ENCODE data around the gene DSE.

GRCh38 chr6:116426551-116426950, 55.8 kb downstream of the DSE start:
- no peak for TF ChIP-seq CTCF (IDR thresholded peaks at IDR 0.05; ENCODE audit: poor library complexity, severe bottlenecking)
- no peak for TF ChIP-seq REST (IDR thresholded peaks at IDR 0.05; ENCODE audit: borderline replicate concordance)
- TF ChIP-seq TAF1 (IDR thresholded peaks at IDR 0.05; ENCODE audit: low read depth) = no peak
- no peak for TF ChIP-seq EP300 (conservative IDR thresholded peaks at IDR 0.05; ENCODE audit: poor library complexity, severe bottlenecking)
- TF ChIP-seq EZH2 (IDR thresholded peaks at IDR 0.05; ENCODE audit: borderline replicate concordance, insufficient read depth, low read length, poor library complexity, severe bottlenecking) = no peak
- TF ChIP-seq POLR2AphosphoS5 (IDR thresholded peaks at IDR 0.05) = no peak
- TF ChIP-seq RAD21 (conservative IDR thresholded peaks at IDR 0.05) = no peak
- no peak for TF ChIP-seq MXI1 (conservative IDR thresholded peaks at IDR 0.05; ENCODE audit: poor library complexity, severe bottlenecking)

All from neural cell (in vitro differentiated cells).